Measurements from ENCODE around the gene BCL7C. TPM values are rescaled to one million over a fixed set of nuclear protein-coding genes. Genes with fewer than 3 reads are reported as not detected.
"Not testable (repeated sequence)": the region's sequence is repeated elsewhere in the genome, so short reads cannot be mapped to it uniquely, and the experiment has no call there.

The BCL7C gene
- total and polyA plus RNA-seq, 3 donors from 2014 or later, result 40.2 to 57.4 (median 49.6) TPM

DNA sequence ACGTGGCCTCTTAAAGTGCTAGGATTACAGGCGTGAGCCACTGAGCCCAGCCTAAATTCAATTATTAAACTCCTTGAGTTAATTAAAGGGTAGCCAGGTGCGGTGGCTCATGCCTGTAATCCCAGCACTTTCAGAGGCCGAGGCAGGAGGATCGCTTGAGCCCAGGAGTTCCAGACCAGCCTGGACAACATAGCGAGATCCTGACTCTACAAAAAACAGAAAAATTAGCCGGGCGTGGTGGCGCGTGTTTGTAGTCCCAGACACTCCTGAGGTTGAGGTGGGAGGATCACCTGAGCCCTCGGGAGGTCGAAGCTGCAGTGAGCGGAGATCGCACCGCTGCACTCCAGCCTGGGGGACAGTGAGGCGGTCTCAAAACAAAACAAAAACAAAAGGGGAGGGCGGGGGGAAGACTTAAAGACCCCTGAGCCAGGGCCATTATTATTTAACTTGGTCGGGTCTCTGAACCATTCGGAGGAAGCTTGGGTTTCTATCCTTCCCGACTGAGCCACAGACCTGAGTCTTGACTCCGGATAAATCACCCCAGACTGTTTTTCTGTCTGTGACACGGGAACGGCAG is 19.5 kb downstream of the BCL7C start:
- DNase-seq, result no peak
- Histone ChIP-seq H3K9me3 (no peaks in the 10 kb centered on the region), H3K4me1 (peaks cover 19% of the 10 kb centered on the region), H3K36me3 (ENCODE audit: low read depth, missing control alignments) (no peaks in the 10 kb centered on the region), H3K27me3 (no peaks in the 10 kb centered on the region), H3K4me3 (peak overlapping the region; percentile 80 to 90), H3K27ac (peak overlapping the region; percentile 68 to 86)
- 15 to 28% methylated on average over 10 to 23 of the region's 23 CpGs for WGBS, 2 donors
- intact Hi-C loops (cut with DNase I; ENCODE audit: low total_unique reads), result no loop called here
- TF ChIP-seq, protein P1, sequence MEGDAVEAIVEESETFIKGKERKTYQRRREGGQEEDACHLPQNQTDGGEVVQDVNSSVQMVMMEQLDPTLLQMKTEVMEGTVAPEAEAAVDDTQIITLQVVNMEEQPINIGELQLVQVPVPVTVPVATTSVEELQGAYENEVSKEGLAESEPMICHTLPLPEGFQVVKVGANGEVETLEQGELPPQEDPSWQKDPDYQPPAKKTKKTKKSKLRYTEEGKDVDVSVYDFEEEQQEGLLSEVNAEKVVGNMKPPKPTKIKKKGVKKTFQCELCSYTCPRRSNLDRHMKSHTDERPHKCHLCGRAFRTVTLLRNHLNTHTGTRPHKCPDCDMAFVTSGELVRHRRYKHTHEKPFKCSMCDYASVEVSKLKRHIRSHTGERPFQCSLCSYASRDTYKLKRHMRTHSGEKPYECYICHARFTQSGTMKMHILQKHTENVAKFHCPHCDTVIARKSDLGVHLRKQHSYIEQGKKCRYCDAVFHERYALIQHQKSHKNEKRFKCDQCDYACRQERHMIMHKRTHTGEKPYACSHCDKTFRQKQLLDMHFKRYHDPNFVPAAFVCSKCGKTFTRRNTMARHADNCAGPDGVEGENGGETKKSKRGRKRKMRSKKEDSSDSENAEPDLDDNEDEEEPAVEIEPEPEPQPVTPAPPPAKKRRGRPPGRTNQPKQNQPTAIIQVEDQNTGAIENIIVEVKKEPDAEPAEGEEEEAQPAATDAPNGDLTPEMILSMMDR (IDR thresholded peaks at IDR 0.05), result no peak
- TF ChIP-seq POLR2A (IDR thresholded peaks at IDR 0.05), result no peak

DNA sequence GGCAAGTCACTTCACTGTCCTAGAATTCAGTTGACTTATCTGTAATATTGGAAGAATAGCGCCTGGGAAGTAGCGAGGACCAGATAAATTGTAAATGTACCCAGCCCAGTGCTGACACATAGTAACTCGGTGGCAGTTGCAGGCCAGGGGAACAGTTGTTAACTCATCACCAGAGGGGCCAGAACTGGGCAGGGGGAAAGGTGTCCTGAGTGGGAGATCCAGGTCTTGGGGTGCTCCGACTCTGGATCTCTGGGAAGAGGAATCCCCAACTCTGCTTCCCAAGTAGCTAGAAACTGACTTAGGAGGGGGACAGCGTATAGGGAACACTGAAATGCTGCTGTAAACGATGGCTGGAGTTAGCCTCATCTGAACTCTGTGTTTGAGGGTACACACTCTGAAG is 23.0 kb downstream of the BCL7C start:
- intact Hi-C loops (cut with DNase I; ENCODE audit: low total_unique reads), result no loop called here
- WGBS, 2 donors, result 84 to 86% methylated on average over 6 of the region's 6 CpGs
- no peaks in the 10 kb centered on the region for H3K36me3 ChIP-seq (ENCODE audit: low read depth, missing control alignments)
- H3K27me3 ChIP-seq, result no peaks in the 10 kb centered on the region
- H3K27ac ChIP-seq, result no peak overlapping the region
- H3K4me3 ChIP-seq, result no peak overlapping the region
- no peak for DNase-seq
- H3K9me3 ChIP-seq, result no peaks in the 10 kb centered on the region
- TF ChIP-seq, protein P1 (IDR thresholded peaks at IDR 0.05), result no peak
- TF ChIP-seq POLR2A (IDR thresholded peaks at IDR 0.05), result no peak
- peaks cover 7% of the 10 kb centered on the region for H3K4me1 ChIP-seq

DNA sequence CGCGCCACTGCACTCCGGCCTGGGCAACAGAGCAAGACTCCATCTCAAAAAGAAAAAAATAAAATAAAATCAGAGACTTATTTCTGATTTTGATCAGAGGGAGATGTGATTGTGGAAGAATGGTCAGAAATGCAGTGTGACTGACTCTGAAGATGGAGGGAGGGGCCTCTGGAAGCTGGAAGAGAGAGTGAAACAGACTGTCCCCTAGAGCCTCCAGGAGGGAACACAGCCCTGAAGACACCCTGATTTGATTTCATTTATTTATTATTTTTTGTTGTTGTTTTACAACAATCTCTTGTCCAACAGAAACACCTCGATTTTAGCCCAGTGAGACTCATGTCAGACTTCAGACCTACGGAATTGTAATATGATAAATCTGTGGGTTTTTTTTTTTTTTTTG is 26.1 kb downstream of the BCL7C start:
- H3K27me3 ChIP-seq, result no peaks in the 10 kb centered on the region
- no peak for DNase-seq
- H3K4me3 ChIP-seq, result no peak overlapping the region
- H3K9me3 ChIP-seq, result no peaks in the 10 kb centered on the region
- no peak overlapping the region for H3K27ac ChIP-seq
- 88 to 90% methylated on average over 5 of the region's 5 CpGs for WGBS, 2 donors
- no peak for TF ChIP-seq POLR2A (IDR thresholded peaks at IDR 0.05)
- TF ChIP-seq, protein P1 (IDR thresholded peaks at IDR 0.05), result no peak
- H3K36me3 ChIP-seq (ENCODE audit: low read depth, missing control alignments), result no peaks in the 10 kb centered on the region
- intact Hi-C loops (cut with DNase I; ENCODE audit: low total_unique reads), result no loop called here
- H3K4me1 ChIP-seq, result no peaks in the 10 kb centered on the region

DNA sequence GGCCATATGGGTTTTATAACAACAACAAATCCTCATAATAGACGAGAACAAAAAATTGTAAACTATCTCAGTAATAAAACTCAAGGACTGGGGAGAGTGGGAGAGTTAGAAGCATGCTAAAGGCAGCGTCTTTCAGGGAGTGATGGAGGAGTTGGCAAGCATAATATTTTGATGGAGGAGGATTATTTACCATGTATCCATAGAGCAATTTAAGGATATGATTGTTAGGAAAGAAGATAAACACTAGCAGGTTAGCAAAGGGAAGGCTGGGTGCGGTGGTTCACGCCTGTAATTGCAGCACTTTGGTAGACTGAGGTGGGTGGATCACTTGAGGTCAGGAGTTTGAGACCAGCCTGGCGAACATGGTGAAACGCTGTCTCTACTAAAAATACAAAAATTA is 27.8 kb downstream of the BCL7C start:
- intact Hi-C loops (cut with DNase I; ENCODE audit: low total_unique reads), result no loop called here
- TF ChIP-seq, protein P1 (IDR thresholded peaks at IDR 0.05), result no peak
- TF ChIP-seq POLR2A (IDR thresholded peaks at IDR 0.05), result no peak
- no peaks in the 10 kb centered on the region for H3K27me3 ChIP-seq
- H3K4me1 ChIP-seq, result no peaks in the 10 kb centered on the region
- no peak overlapping the region for H3K27ac ChIP-seq
- 75 to 77% methylated on average over 6 of the region's 6 CpGs for WGBS, 2 donors
- H3K4me3 ChIP-seq, result no peak overlapping the region
- H3K36me3 ChIP-seq (ENCODE audit: low read depth, missing control alignments), result no peaks in the 10 kb centered on the region
- H3K9me3 ChIP-seq, result no peaks in the 10 kb centered on the region
- DNase-seq, result no peak

DNA sequence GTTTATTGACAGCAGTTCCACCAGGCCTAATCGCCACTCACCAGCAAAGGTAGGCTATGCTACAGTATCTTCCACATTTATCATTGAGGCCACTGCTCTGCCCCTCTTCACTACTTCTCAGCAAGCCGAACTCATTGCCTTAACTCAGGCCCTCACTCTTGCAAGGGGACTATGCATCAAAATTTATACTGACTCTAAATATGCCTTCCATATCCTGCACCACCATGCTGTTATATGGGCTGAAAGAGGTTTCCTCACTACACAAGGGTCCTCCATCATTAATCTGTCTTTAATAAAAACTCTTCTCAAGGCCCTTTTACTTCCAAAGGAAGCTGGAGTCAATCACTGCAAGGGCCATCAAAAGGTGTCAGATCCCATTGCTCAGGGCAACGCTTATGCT is 30.7 kb downstream of the BCL7C start:
- H3K36me3 ChIP-seq (ENCODE audit: low read depth, missing control alignments); H3K9me3 ChIP-seq; DNase-seq; H3K27me3 ChIP-seq; H3K4me1 ChIP-seq; H3K27ac ChIP-seq; intact Hi-C loops (cut with DNase I; ENCODE audit: low total_unique reads); H3K4me3 ChIP-seq: not testable (repeated sequence)
- WGBS, 2 donors, result 82 to 87% methylated on average over 3 of the region's 3 CpGs

DNA sequence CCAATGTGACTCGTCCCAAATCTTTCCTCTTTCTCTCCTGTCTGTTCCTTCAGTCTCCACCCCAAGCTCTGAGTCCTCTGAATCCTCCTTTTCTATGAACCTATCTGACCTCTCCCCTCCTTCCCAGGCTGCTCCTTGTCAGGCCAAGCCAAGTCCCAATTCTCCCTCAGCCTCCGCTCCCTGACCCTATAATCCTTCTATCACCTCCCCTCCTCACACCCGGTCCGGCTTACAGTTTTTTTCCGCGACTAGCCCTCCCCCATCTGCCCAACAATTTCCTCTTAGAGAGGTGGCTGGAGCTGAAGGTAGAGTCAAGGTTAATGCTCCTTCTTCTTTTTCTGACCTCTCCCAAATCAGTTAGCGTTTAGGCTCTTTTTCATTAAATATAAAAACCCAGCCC is 33.1 kb downstream of the BCL7C start:
- H3K36me3 ChIP-seq (ENCODE audit: low read depth, missing control alignments); H3K27ac ChIP-seq; DNase-seq; H3K9me3 ChIP-seq; H3K27me3 ChIP-seq; H3K4me3 ChIP-seq; H3K4me1 ChIP-seq; intact Hi-C loops (cut with DNase I; ENCODE audit: low total_unique reads): not testable (repeated sequence)
- WGBS, 2 donors, result 78 to 86% methylated on average over 7 of the region's 7 CpGs

Measured in testis (tissue), 3 donors.